Neural cell (in vitro differentiated cells): Measurements from ENCODE around the gene DNM1. TPM values are rescaled to one million over a fixed set of nuclear protein-coding genes. Genes with fewer than 3 reads are reported as not detected.
"Not testable (repeated sequence)": the region's sequence is repeated elsewhere in the genome, so short reads cannot be mapped to it uniquely, and the experiment has no call there.

Source experiments
- H2AFZ ChIP-seq: fragments of 200-600, 300-800 bp; sonication (generic), shearing (Covaris generic); 2 replicates; pipeline ENCODE4 v1.6.0; 2014; ENCODE audit warnings: low read depth, mild to moderate bottlenecking, antibody characterized with exemption, low read length, moderate library complexity
- H3F3A ChIP-seq: fragments of 200-600 bp; shearing (Covaris generic); 2 replicates; pipeline ENCODE4 v1.6.1; 2016; ENCODE audit warnings: mild to moderate bottlenecking, moderate library complexity, mixed read lengths, antibody characterized with exemption, low read length; ENCODE audit not compliant: insufficient read depth, poor library complexity, severe bottlenecking
- H3K27ac ChIP-seq: fragments of 200-600, 300-800 bp; sonication (generic), shearing (Covaris generic); 2 replicates; pipeline ENCODE4 v1.5.1; 2014; ENCODE audit warnings: mild to moderate bottlenecking, low read length, moderate library complexity
- H3K27me3 ChIP-seq: fragments of 300-800, 200-600 bp; sonication (generic), shearing (Covaris generic); 2 replicates; pipeline ENCODE4 v1.6.0; 2014; ENCODE audit warnings: mild to moderate bottlenecking, low read depth, low read length, moderate library complexity; ENCODE audit not compliant: insufficient read depth
- H3K36me3 ChIP-seq: fragments of 300-800, 200-600 bp; sonication (generic), shearing (Covaris generic); 2 replicates; pipeline ENCODE4 v1.5.1; 2014; ENCODE audit warnings: mild to moderate bottlenecking, antibody characterized with exemption, low read length, moderate library complexity; ENCODE audit not compliant: insufficient read depth
- H3K4me2 ChIP-seq: fragments of 300-800, 200-600 bp; sonication (generic), shearing (Covaris generic); 2 replicates; pipeline ENCODE4 v1.6.0; 2014; ENCODE audit warnings: mild to moderate bottlenecking, low read length
- H3K4me3 ChIP-seq: fragments of 300-800, 200-600 bp; sonication (generic), shearing (Covaris generic); 2 replicates; pipeline ENCODE4 v1.5.1; 2014; ENCODE audit warnings: mild to moderate bottlenecking, low read length, moderate library complexity
- H3K79me2 ChIP-seq: fragments of 200-600 bp; shearing (Covaris generic); replicated peaks from 2 replicates; pipeline ENCODE4 v1.6.0; 2014; ENCODE audit warnings: mild to moderate bottlenecking, low read length, moderate library complexity; ENCODE audit not compliant: insufficient read depth
- H3K9ac ChIP-seq: fragments of 300-800, 200-600 bp; sonication (generic), shearing (Covaris generic); 2 replicates; pipeline ENCODE4 v1.6.1; 2016; ENCODE audit warnings: mild to moderate bottlenecking, low read length, mixed read lengths
- H3K9me2 ChIP-seq: fragments of 200-600 bp; shearing (Covaris generic); 2 replicates; pipeline ENCODE4 v1.6.1; 2016; ENCODE audit warnings: mild to moderate bottlenecking, low read length, mixed read lengths; ENCODE audit not compliant: insufficient read depth
- H3K9me3 ChIP-seq: fragments of 200-600, 300-800 bp; sonication (generic), shearing (Covaris generic); 2 replicates; pipeline ENCODE4 v1.6.1; 2016; ENCODE audit warnings: mild to moderate bottlenecking, mixed run types, low read length, moderate library complexity, mixed read lengths
- H4K20me1 ChIP-seq: fragments of 200-600 bp; shearing (Covaris generic); 2 replicates; pipeline ENCODE4 v1.6.1; 2016; ENCODE audit warnings: mild to moderate bottlenecking, mixed run types; ENCODE audit not compliant: insufficient read depth
- EP300 ChIP-seq: fragments of 450-650 bp; conservative IDR thresholded peaks from 2 replicates; pipeline ENCODE4 v1.6.1; 2014; ENCODE audit warnings: antibody characterized with exemption, mild to moderate bottlenecking, moderate library complexity; ENCODE audit not compliant: poor library complexity, severe bottlenecking
- EZH2 ChIP-seq: fragments of 200-600, 300-800 bp; shearing (Covaris generic), sonication (generic); IDR thresholded peaks from 2 replicates; pipeline ENCODE4 v1.6.1; 2014; ENCODE audit warnings: antibody characterized with exemption, low read length, borderline replicate concordance, mild to moderate bottlenecking; ENCODE audit not compliant: insufficient read depth, poor library complexity, severe bottlenecking
- MXI1 ChIP-seq: fragments of 450-650 bp; conservative IDR thresholded peaks from 2 replicates; pipeline ENCODE4 v1.6.1; 2014; ENCODE audit warnings: antibody characterized with exemption, mild to moderate bottlenecking; ENCODE audit not compliant: poor library complexity, severe bottlenecking
- POLR2AphosphoS5 ChIP-seq: IDR thresholded peaks from 2 replicates; pipeline ENCODE4 v1.6.1; 2012
- RAD21 ChIP-seq: fragments of 450-650 bp; conservative IDR thresholded peaks from 2 replicates; pipeline ENCODE4 v1.6.1; 2014; ENCODE audit warnings: antibody characterized with exemption, mild to moderate bottlenecking, moderate library complexity
- SMC3 ChIP-seq: fragments of 450-650 bp; conservative IDR thresholded peaks from 2 replicates; pipeline ENCODE4 v1.6.1; 2014; ENCODE audit warnings: antibody characterized with exemption, mild to moderate bottlenecking, moderate library complexity; ENCODE audit not compliant: poor library complexity
- TAF1 ChIP-seq: IDR thresholded peaks from 2 replicates; pipeline ENCODE4 v1.6.1; 2012; ENCODE audit warnings: low read depth
- polyA plus RNA-seq: library from polyadenylated mRNA; depleted of rRNA; stranded (reverse); fragments of >200 nt; gene quantifications from 2 replicates; pipeline ENCODE4 v1.2.3, GENCODE V29; 2014
- TF ChIP-seq, protein P1 (sequence below): IDR thresholded peaks from 2 replicates; pipeline ENCODE4 v1.6.1; 2012; ENCODE audit warnings: borderline replicate concordance
- TF ChIP-seq, protein P2 (sequence below): fragments of 450-650 bp; IDR thresholded peaks from 2 replicates; pipeline ENCODE4 v1.5.1; 2014; ENCODE audit warnings: antibody characterized with exemption, mild to moderate bottlenecking, moderate library complexity; ENCODE audit not compliant: poor library complexity, severe bottlenecking

Gene DNM1
- polyA plus RNA-seq, 1 donor from 2014 or later: 104 TPM

DNA sequence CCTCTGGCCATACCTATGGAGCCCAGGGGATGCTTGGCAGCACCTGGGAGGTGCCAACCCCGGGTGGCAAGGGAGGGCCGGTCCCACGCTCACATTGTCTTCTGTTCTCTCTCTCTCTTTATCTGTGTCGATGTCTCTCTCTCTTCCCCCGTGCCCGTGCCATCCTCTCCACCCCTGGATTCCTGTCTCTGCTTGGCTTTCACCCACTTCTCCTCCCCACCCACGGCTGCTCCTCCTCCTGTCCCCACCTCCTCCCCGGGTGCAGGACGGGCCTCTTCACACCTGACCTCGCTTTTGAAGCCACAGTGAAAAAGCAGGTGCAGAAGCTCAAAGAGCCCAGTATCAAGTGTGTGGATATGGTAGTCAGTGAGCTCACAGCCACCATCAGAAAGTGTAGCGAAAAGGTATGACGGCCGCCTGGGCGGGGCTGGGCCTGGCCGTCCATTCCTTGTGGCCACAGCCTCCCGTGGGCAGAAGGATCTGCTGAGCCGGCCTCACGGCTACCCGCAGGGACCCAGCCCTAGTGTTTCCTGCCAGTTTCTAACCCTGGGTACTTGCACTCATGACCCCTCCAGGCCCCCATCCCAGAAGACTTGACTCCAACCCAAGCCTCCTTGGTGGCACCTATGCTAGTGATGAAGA, 22.7 kb downstream of the DNM1 start:
- TF ChIP-seq POLR2AphosphoS5: no peak
- TF ChIP-seq MXI1: no peak
- no peak for TF ChIP-seq TAF1
- TF ChIP-seq, protein P1, sequence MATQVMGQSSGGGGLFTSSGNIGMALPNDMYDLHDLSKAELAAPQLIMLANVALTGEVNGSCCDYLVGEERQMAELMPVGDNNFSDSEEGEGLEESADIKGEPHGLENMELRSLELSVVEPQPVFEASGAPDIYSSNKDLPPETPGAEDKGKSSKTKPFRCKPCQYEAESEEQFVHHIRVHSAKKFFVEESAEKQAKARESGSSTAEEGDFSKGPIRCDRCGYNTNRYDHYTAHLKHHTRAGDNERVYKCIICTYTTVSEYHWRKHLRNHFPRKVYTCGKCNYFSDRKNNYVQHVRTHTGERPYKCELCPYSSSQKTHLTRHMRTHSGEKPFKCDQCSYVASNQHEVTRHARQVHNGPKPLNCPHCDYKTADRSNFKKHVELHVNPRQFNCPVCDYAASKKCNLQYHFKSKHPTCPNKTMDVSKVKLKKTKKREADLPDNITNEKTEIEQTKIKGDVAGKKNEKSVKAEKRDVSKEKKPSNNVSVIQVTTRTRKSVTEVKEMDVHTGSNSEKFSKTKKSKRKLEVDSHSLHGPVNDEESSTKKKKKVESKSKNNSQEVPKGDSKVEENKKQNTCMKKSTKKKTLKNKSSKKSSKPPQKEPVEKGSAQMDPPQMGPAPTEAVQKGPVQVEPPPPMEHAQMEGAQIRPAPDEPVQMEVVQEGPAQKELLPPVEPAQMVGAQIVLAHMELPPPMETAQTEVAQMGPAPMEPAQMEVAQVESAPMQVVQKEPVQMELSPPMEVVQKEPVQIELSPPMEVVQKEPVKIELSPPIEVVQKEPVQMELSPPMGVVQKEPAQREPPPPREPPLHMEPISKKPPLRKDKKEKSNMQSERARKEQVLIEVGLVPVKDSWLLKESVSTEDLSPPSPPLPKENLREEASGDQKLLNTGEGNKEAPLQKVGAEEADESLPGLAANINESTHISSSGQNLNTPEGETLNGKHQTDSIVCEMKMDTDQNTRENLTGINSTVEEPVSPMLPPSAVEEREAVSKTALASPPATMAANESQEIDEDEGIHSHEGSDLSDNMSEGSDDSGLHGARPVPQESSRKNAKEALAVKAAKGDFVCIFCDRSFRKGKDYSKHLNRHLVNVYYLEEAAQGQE: no peak
- no peak for TF ChIP-seq RAD21
- TF ChIP-seq EZH2: no peak
- no peak for TF ChIP-seq EP300
- TF ChIP-seq SMC3: no peak
- TF ChIP-seq, protein P2, sequence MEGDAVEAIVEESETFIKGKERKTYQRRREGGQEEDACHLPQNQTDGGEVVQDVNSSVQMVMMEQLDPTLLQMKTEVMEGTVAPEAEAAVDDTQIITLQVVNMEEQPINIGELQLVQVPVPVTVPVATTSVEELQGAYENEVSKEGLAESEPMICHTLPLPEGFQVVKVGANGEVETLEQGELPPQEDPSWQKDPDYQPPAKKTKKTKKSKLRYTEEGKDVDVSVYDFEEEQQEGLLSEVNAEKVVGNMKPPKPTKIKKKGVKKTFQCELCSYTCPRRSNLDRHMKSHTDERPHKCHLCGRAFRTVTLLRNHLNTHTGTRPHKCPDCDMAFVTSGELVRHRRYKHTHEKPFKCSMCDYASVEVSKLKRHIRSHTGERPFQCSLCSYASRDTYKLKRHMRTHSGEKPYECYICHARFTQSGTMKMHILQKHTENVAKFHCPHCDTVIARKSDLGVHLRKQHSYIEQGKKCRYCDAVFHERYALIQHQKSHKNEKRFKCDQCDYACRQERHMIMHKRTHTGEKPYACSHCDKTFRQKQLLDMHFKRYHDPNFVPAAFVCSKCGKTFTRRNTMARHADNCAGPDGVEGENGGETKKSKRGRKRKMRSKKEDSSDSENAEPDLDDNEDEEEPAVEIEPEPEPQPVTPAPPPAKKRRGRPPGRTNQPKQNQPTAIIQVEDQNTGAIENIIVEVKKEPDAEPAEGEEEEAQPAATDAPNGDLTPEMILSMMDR: no peak
- no peak overlapping the region for H3K4me2 ChIP-seq
- H4K20me1 ChIP-seq: no peaks in the 10 kb centered on the region
- H3K79me2 ChIP-seq: no peaks in the 10 kb centered on the region
- no peak overlapping the region for H2AFZ ChIP-seq
- H3K4me3 ChIP-seq: no peak overlapping the region
- no peaks in the 10 kb centered on the region for H3K27me3 ChIP-seq
- H3K27ac ChIP-seq: no peak overlapping the region
- H3K9ac ChIP-seq: no peak overlapping the region
- H3K9me3 ChIP-seq: no peaks in the 10 kb centered on the region
- no peaks in the 10 kb centered on the region for H3K9me2 ChIP-seq
- H3K36me3 ChIP-seq: peaks cover 4% of the 10 kb centered on the region
- no peaks in the 10 kb centered on the region for H3F3A ChIP-seq

DNA sequence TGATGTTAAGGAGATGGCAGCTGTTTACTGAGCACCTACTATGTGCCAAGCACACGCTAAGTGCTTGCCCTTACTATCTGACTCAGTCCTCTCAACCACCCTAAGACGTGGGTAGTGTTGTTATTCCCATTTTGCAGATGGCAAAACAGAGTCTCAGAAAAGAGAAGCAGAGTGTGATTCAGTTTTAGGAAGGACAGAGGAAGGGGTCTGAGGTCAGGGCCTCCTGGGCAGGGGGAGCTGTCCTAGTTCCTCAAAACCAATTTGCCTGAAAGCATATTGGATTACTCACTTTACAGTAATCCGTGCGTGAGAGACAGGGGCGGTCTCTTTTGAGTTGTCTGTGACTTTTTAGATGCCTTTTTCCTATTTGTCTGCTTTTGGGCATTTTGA, 23.2 kb downstream of the DNM1 start:
- H3K4me2 ChIP-seq: no peak overlapping the region
- peaks cover 4% of the 10 kb centered on the region for H3K36me3 ChIP-seq
- TF ChIP-seq EP300 (no peak), POLR2AphosphoS5 (no peak), RAD21 (no peak), SMC3 (no peak), EZH2 (no peak)
- no peaks in the 10 kb centered on the region for H4K20me1 ChIP-seq
- H3K4me3 ChIP-seq: no peak overlapping the region
- no peaks in the 10 kb centered on the region for H3K27me3 ChIP-seq
- no peaks in the 10 kb centered on the region for H3F3A ChIP-seq
- H3K9ac ChIP-seq: no peak overlapping the region
- H3K9me3 ChIP-seq: no peaks in the 10 kb centered on the region
- H2AFZ ChIP-seq: no peak overlapping the region
- no peaks in the 10 kb centered on the region for H3K9me2 ChIP-seq
- H3K27ac ChIP-seq: no peak overlapping the region
- no peaks in the 10 kb centered on the region for H3K79me2 ChIP-seq

DNA sequence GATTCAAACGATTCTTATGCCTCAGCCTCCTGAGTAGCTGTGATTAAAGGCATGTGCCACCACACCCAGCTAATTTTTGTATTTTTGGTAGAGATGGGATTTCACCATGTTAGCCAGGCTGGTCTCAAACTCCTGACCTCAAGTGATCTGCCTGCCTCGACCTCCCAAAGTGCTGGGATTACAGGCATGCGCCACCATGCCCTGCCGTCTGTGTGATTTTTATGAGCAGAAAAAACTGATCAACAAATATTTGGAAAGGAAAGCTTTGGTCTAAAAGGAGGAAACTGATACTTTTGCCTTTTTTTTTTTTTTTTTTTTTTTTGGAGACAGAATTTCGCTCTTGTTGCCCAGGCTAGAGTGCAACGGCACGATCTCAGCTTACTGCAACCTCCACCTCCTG, 27.7 kb downstream of the DNM1 start:
- not testable (repeated sequence) for H3K79me2 ChIP-seq, H3K36me3 ChIP-seq, H3K27ac ChIP-seq, H3K4me2 ChIP-seq, H2AFZ ChIP-seq, H3K9me3 ChIP-seq, H3K4me3 ChIP-seq, H3K27me3 ChIP-seq, H3K9me2 ChIP-seq, H3F3A ChIP-seq, H4K20me1 ChIP-seq, H3K9ac ChIP-seq
